Measurements from ENCODE around the gene NAV2. TPM values are rescaled to one million over a fixed set of nuclear protein-coding genes. Genes with fewer than 3 reads are reported as not detected.

Gene NAV2
- total RNA-seq, 4 donors from 2014 or later: 9.6 to 40.0 (median 23.1) TPM

DNA sequence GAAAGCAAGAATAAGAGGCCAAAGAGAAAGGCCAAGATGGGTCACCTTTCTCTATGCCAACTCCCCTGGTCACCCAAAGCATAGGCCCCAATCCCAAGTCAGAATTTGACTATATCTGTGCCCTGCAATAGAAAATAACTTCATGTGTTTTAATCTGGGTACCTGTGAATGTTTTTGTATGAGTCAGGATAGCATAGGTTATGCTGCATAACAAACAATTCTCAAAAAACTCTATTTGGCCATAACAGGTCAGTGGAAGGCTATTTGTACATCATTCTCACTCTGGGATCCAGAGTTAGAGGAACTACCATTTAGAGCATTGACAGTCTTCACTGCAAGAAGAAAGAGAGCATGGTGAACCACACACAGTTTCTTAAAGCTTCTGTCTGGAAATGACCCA, 280.4 kb downstream of the NAV2 start:
- no peak overlapping the region for H3K27ac ChIP-seq
- H3K4me1 ChIP-seq: peaks cover 0 to 4% (median 0%) of the 10 kb centered on the region in 4 donors
- no peaks in the 10 kb centered on the region for H3K9me3 ChIP-seq
- in situ Hi-C loops (cut with MboI; ENCODE audit: low pct_ligation_motif_present in 1 of 4, low pct_unique_long_range_greater_than_20kb in 1 of 4, low sequenced_read_pairs in 3 of 4) (no loop called here), intact Hi-C loops (cut with DNase I; ENCODE audit: low total_unique reads) (no loop called here)
- TF ChIP-seq CTCF (IDR thresholded peaks at IDR 0.05) (no peak), EP300 (IDR thresholded peaks at IDR 0.05; ENCODE audit: low read depth) (no peak), POLR2AphosphoS5 (IDR thresholded peaks at IDR 0.05) (no peak), POLR2A (IDR thresholded peaks at IDR 0.05) (no peak)
- no peaks in the 10 kb centered on the region for H3K27me3 ChIP-seq
- H3K4me3 ChIP-seq: no peak overlapping the region
- no peak for DNase-seq
- H3K36me3 ChIP-seq: no peaks in the 10 kb centered on the region

DNA sequence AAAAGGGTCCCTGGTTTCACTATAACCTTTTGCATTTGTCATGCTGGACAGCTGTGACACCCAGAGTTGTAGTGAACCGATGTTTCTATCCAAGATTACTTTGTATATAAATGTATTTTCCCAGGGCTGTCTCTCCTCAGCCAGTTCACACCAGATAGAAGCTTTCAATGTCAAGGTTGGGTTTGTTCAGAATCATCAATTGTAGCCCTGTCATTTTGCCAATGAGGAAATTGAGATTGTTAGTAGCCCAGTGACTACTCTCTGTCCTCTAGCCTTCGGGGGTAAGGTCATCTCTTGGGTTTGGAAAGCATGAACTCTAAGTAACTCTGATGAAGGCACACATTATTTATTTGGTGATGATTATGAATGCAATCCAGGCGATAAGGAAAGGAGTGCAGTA, 282.0 kb downstream of the NAV2 start:
- no peaks in the 10 kb centered on the region for H3K9me3 ChIP-seq
- H3K4me3 ChIP-seq: no peak overlapping the region
- no peak for DNase-seq
- TF ChIP-seq POLR2A (IDR thresholded peaks at IDR 0.05) (no peak), CTCF (IDR thresholded peaks at IDR 0.05) (no peak), EP300 (IDR thresholded peaks at IDR 0.05; ENCODE audit: low read depth) (no peak), POLR2AphosphoS5 (IDR thresholded peaks at IDR 0.05) (no peak)
- no peaks in the 10 kb centered on the region for H3K27me3 ChIP-seq
- H3K27ac ChIP-seq: no peak overlapping the region
- H3K4me1 ChIP-seq: peaks cover 0 to 4% (median 0%) of the 10 kb centered on the region in 4 donors
- 81 to 84% methylated on average over 3 of the region's 3 CpGs for WGBS, 2 donors (ENCODE audit: low coverage in 1 of 2)
- in situ Hi-C loops (cut with MboI; ENCODE audit: low pct_ligation_motif_present in 1 of 4, low pct_unique_long_range_greater_than_20kb in 1 of 4, low sequenced_read_pairs in 3 of 4) (no loop called here), intact Hi-C loops (cut with DNase I; ENCODE audit: low total_unique reads) (no loop called here)
- H3K36me3 ChIP-seq: no peaks in the 10 kb centered on the region

DNA sequence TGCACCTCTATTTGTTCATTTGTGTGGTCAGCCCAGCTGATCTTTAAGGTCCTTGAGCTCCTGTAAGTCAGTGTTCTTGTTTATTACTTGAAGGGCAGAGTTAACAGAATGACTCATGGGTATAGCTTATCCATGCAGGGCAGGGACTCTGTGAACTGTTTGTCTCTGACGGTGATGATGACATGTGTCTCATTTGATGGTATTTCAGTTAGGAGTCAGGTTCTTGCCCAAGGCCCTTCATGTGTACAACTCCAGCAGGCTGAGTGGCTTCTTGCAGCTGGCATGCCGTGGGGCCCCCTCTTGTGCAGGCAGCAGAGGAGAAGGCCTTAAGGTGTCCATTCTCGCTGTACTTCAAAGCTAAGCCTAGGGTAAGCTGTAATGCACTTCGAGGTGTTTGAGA, 282.5 kb downstream of the NAV2 start:
- WGBS, 2 donors (ENCODE audit: low coverage in 1 of 2): 62% methylated on average over 4 of the region's 4 CpGs; no CpG with 5 or more reads in 1 of the 2 donors
- H3K27me3 ChIP-seq: no peaks in the 10 kb centered on the region
- no peak overlapping the region for H3K27ac ChIP-seq
- H3K4me3 ChIP-seq: no peak overlapping the region
- no peak for DNase-seq
- intact Hi-C loops (cut with DNase I; ENCODE audit: low total_unique reads): no loop called here
- H3K9me3 ChIP-seq: no peaks in the 10 kb centered on the region
- in situ Hi-C loops (cut with MboI; ENCODE audit: low pct_ligation_motif_present in 1 of 4, low pct_unique_long_range_greater_than_20kb in 1 of 4, low sequenced_read_pairs in 3 of 4): no loop called here
- peaks cover 0 to 4% (median under 1%) of the 10 kb centered on the region in 4 donors for H3K4me1 ChIP-seq
- no peak for TF ChIP-seq EP300 (IDR thresholded peaks at IDR 0.05; ENCODE audit: low read depth)
- no peak for TF ChIP-seq POLR2A (IDR thresholded peaks at IDR 0.05)
- TF ChIP-seq CTCF (IDR thresholded peaks at IDR 0.05): no peak
- TF ChIP-seq POLR2AphosphoS5 (IDR thresholded peaks at IDR 0.05): no peak
- H3K36me3 ChIP-seq: no peaks in the 10 kb centered on the region

DNA sequence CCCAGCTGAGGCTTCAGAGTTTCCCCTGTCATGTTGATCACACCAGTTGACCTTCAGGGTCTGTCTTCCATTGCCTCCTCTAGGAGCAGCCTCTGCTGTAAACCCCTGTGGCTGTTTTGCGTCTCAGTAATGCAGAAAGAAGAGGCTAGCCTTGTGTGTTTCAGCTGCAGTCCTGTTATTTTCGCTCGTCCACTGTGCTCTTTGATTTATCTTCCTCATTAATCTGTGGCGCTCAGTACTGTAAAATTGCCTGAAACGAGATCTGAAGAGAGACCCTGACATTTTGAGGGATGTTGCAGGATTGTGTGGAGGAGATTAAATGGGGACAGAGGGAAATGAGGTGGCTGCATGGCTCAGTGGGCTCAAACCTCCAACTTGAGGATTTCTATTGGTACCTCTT, 283.9 kb downstream of the NAV2 start:
- H3K36me3 ChIP-seq: no peaks in the 10 kb centered on the region
- TF ChIP-seq POLR2AphosphoS5 (IDR thresholded peaks at IDR 0.05) (no peak), CTCF (IDR thresholded peaks at IDR 0.05) (no peak), EP300 (IDR thresholded peaks at IDR 0.05; ENCODE audit: low read depth) (no peak), POLR2A (IDR thresholded peaks at IDR 0.05) (no peak)
- 62 to 89% methylated on average over 4 to 5 of the region's 5 CpGs for WGBS, 2 donors (ENCODE audit: low coverage in 1 of 2)
- intact Hi-C loops (cut with DNase I; ENCODE audit: low total_unique reads): no loop called here
- in situ Hi-C loops (cut with MboI; ENCODE audit: low pct_ligation_motif_present in 1 of 4, low pct_unique_long_range_greater_than_20kb in 1 of 4, low sequenced_read_pairs in 3 of 4): no loop called here
- no peaks in the 10 kb centered on the region for H3K9me3 ChIP-seq
- no peaks in the 10 kb centered on the region for H3K27me3 ChIP-seq
- H3K4me1 ChIP-seq: peaks cover 0 to 13% (median 8%) of the 10 kb centered on the region in 4 donors
- no peak for DNase-seq
- no peak overlapping the region for H3K27ac ChIP-seq
- H3K4me3 ChIP-seq: no peak overlapping the region

Data from transverse colon (tissue), 4 donors.